CD14-positive monocyte (primary cell): Measurements from ENCODE around the gene ASCC3. TPM values are rescaled to one million over a fixed set of nuclear protein-coding genes. Genes with fewer than 3 reads are reported as not detected.

Experiments used
- DNase-seq, 3 donors: peaks; one replicate each; pipeline ENCODE4 v3.0.0-alpha.2; 2011 to 2022
- H2AFZ ChIP-seq: 2 replicates; pipeline ENCODE4 v1.6.0; 2012; ENCODE audit warnings: mild to moderate bottlenecking, low read depth, low read length, inconsistent platforms; ENCODE audit not compliant: insufficient read depth, poor library complexity, severe bottlenecking
- H3K27ac ChIP-seq, 2 donors: 1 replicate in 1 of 2; 2 replicates in 1 of 2; pipeline ENCODE4 v1.5.1; 2012 to 2013; ENCODE audit warnings: low read length in 2 of 2, control low read depth in 1 of 2, inconsistent platforms in 1 of 2, low read depth in 1 of 2, mild to moderate bottlenecking in 1 of 2
- H3K27me3 ChIP-seq, 2 donors: one replicate each; pipeline versions ENCODE4 v1.6.0 to v1.6.1; 2011 to 2013; ENCODE audit warnings: low read length in 2 of 2; ENCODE audit not compliant: control insufficient read depth in 2 of 2, insufficient read depth in 2 of 2
- H3K36me3 ChIP-seq, 2 donors: replicated peaks in 1 of 2; 1 replicate in 1 of 2; 2 replicates in 1 of 2; pipeline versions ENCODE4 v1.5.1 to v1.6.1; 2012 to 2013; ENCODE audit warnings: low read length in 2 of 2, control low read depth in 1 of 2, inconsistent platforms in 1 of 2, mild to moderate bottlenecking in 1 of 2; ENCODE audit not compliant: insufficient read depth in 2 of 2, control insufficient read depth in 1 of 2
- H3K4me1 ChIP-seq, 2 donors: 1 replicate in 1 of 2; 2 replicates in 1 of 2; pipeline versions ENCODE4 v1.5.1 to v1.6.1; 2012 to 2013; ENCODE audit warnings: low read length in 2 of 2, control low read depth in 1 of 2, inconsistent platforms in 1 of 2, mild to moderate bottlenecking in 1 of 2, moderate library complexity in 1 of 2; ENCODE audit not compliant: insufficient read depth in 2 of 2, control insufficient read depth in 1 of 2
- H3K4me2 ChIP-seq: replicated peaks from 2 replicates; pipeline ENCODE3; 2012; ENCODE audit warnings: low read length, moderate library complexity, mild to moderate bottlenecking; ENCODE audit not compliant: poor library complexity, severe bottlenecking; ENCODE audit errors: extremely low read depth
- H3K4me3 ChIP-seq, 3 experiments: fragments of 200-600 bp in 1 of 3; sonication (generic) in 1 of 3; replicated peaks in 1 of 3; 1 replicate in 2 of 3; 2 replicates in 1 of 3; pipeline ENCODE4 v1.5.1; 2011 to 2013; ENCODE audit warnings: low read length in 3 of 3, mild to moderate bottlenecking in 3 of 3, control low read depth in 2 of 3, low read depth in 2 of 3, inconsistent platforms in 1 of 3, moderate library complexity in 1 of 3
- H3K79me2 ChIP-seq: 2 replicates; pipeline ENCODE4 v1.6.0; 2012; ENCODE audit warnings: mild to moderate bottlenecking, control low read depth, inconsistent platforms, low read length, moderate library complexity; ENCODE audit not compliant: insufficient read depth
- H3K9ac ChIP-seq: 2 replicates; pipeline ENCODE4 v1.6.0; 2017; ENCODE audit warnings: low read length, mild to moderate bottlenecking; ENCODE audit not compliant: insufficient read depth, poor library complexity, severe bottlenecking
- H3K9me3 ChIP-seq, 2 donors: replicated peaks in 1 of 2; 1 replicate in 1 of 2; 2 replicates in 1 of 2; pipeline versions ENCODE4 v1.5.1 to v1.6.1; 2012 to 2013; ENCODE audit warnings: low read length in 2 of 2, control low read depth in 1 of 2; ENCODE audit not compliant: control insufficient read depth in 1 of 2, insufficient read depth in 1 of 2
- H4K20me1 ChIP-seq: 2 replicates; pipeline ENCODE4 v1.6.0; 2012; ENCODE audit warnings: mild to moderate bottlenecking, low read length, control low read depth, moderate library complexity; ENCODE audit not compliant: insufficient read depth
- H3K27ac Mint-ChIP-seq, 7 donors: one replicate each; pipeline ENCODE4 v1.8.0; 2020; ENCODE audit warnings: mild to moderate bottlenecking in 7 of 7, mixed read lengths in 7 of 7, moderate library complexity in 6 of 7, inconsistent platforms in 2 of 7
- H3K27me3 Mint-ChIP-seq, 3 donors: one replicate each; pipeline ENCODE4 v1.8.0; 2021 to 2022; ENCODE audit warnings: low read depth in 3 of 3, mild to moderate bottlenecking in 3 of 3, mixed read lengths in 3 of 3, moderate library complexity in 3 of 3, inconsistent platforms in 1 of 3
- H3K36me3 Mint-ChIP-seq, 2 donors: one replicate each; pipeline ENCODE4 v1.8.0; 2020; ENCODE audit warnings: mixed read lengths in 2 of 2, inconsistent platforms in 1 of 2, mild to moderate bottlenecking in 1 of 2
- H3K4me1 Mint-ChIP-seq: one replicate; pipeline ENCODE4 v1.8.0; 2020; ENCODE audit warnings: mild to moderate bottlenecking, mixed read lengths
- H3K4me3 Mint-ChIP-seq, 2 donors: one replicate each; pipeline ENCODE4 v1.8.0; 2020; ENCODE audit warnings: mild to moderate bottlenecking in 2 of 2, mixed read lengths in 2 of 2, moderate library complexity in 1 of 2
- H3K9me3 Mint-ChIP-seq, 7 donors: one replicate each; pipeline ENCODE4 v1.8.0; 2020 to 2022; ENCODE audit warnings: mixed read lengths in 7 of 7, mild to moderate bottlenecking in 6 of 7, moderate library complexity in 6 of 7, inconsistent platforms in 2 of 7
- CTCF ChIP-seq: fragments of 200-600 bp; IDR thresholded peaks from one replicate; pipeline ENCODE4 v1.8.0; 2022; ENCODE audit warnings: antibody characterized with exemption, mild to moderate bottlenecking
- WGBS: methylation state at CpG from one replicate; pipeline ENCODE4 v1.1.5; 2013; ENCODE audit warnings: missing lambda C conversion rate; ENCODE audit not compliant: insufficient coverage; 5-methylcytosine and 5-hydroxymethylcytosine counted together
- intact Hi-C, 2 donors: fragments of 100-400 bp; cut with micrococcal nuclease; formaldehyde crosslinking; loops; one replicate each; pipeline versions ENCODE4 v1.15.0 to v1.15.1; 2023
- polyA plus RNA-seq, 3 donors: library from polyadenylated mRNA; depleted of rRNA in 1 of 3; unstranded in 2 of 3; stranded (reverse) in 1 of 3; fragments of 300-500 nt in 2 of 3; fragments of >200 nt in 1 of 3; fragmentation: Illumina TruSeq in 2 of 3; gene quantifications; 1 replicate in 2 of 3; 2 replicates in 1 of 3; pipeline ENCODE4 v1.2.3, GENCODE V29; 2012 to 2021

Gene ASCC3
- polyA plus RNA-seq, 3 donors, result 6.4 to 12.9 (median 10.6) TPM

DNA sequence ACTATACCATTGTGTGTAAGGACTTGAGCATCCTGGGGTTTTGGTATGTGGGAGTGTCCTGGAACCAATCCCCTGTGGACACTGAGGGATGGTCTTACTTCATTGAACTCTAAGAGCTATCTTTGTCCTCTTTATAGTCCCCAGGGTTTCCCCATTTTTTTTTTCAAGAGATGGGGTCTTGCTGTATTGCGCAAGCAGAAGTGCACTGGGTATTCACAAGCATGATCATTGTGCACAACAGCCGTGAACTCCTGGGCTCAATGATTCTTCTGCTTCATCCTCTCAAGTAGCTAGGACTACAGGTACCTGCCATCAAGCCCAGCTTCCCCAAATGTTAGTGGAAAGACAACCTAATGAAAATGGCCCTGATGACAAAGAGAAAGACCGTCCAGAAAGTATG, 2.2 kb upstream of the ASCC3 start:
- Histone ChIP-seq H3K4me3 (no peak overlapping the region), H4K20me1 (no peaks in the 10 kb centered on the region), H3K79me2 (peaks cover 28% of the 10 kb centered on the region), H3K36me3 (no peaks in the 10 kb centered on the region), H3K4me2 (no peak overlapping the region), H3K4me1 (peaks cover 16 to 19% of the 10 kb centered on the region in 2 donors), H3K9me3 (no peaks in the 10 kb centered on the region), H3K27me3 (no peaks in the 10 kb centered on the region), H2AFZ (no peak overlapping the region), H3K27ac (no peak overlapping the region), H3K9ac (no peak overlapping the region)
- whole genome bisulfite sequencing, result 100% methylated on average over 1 of the region's 3 CpGs
- peaks cover 0 to 1% (median 0%) of the 10 kb centered on the region in 3 donors for H3K27me3 Mint-ChIP-seq
- no peak for DNase-seq
- no peaks in the 10 kb centered on the region for H3K36me3 Mint-ChIP-seq
- intact Hi-C loops, result no loop called here
- TF ChIP-seq CTCF, result no peak
- H3K27ac Mint-ChIP-seq, result no peak overlapping the region
- H3K4me1 Mint-ChIP-seq, result peaks cover 25% of the 10 kb centered on the region
- peaks cover 0 to 2% (median 0%) of the 10 kb centered on the region in 7 donors for H3K9me3 Mint-ChIP-seq
- H3K4me3 Mint-ChIP-seq, result no peak overlapping the region

GRCh38 chr6:100881707-100882040, 545 bp upstream of the ASCC3 start:
- TF ChIP-seq CTCF, result no peak
- H3K27ac ChIP-seq, result peak overlapping the region in 1 of 2 donors; percentile 96
- WGBS, result 0% methylated on average over 2 of the region's 6 CpGs
- Mint-ChIP-seq H3K36me3 (no peaks in the 10 kb centered on the region), H3K27me3 (peaks cover 0 to 1% (median 0%) of the 10 kb centered on the region in 3 donors), H3K4me1 (peaks cover 25% of the 10 kb centered on the region), H3K4me3 (peak overlapping the region; percentile 99 to 100), H3K27ac (peak overlapping the region in 5 of 7 donors; percentile 44 to 98 (median 67)), H3K9me3 (peaks cover 0 to 2% (median 0%) of the 10 kb centered on the region in 7 donors)
- no peaks in the 10 kb centered on the region for H3K36me3 ChIP-seq
- H3K9me3 ChIP-seq, result no peaks in the 10 kb centered on the region
- no peaks in the 10 kb centered on the region for H3K27me3 ChIP-seq
- H3K9ac ChIP-seq, result peak overlapping the region; percentile 87
- DNase-seq, result peak in 1 of 3 donors; percentile 2
- H3K4me3 ChIP-seq, result peak overlapping the region; percentile 86 to 94 (median 87)
- intact Hi-C loops, result no loop called here
- peaks cover 16 to 19% of the 10 kb centered on the region in 2 donors for H3K4me1 ChIP-seq
- H2AFZ ChIP-seq, result peak overlapping the region; percentile 95
- peak overlapping the region; percentile 96 for H3K4me2 ChIP-seq
- no peaks in the 10 kb centered on the region for H4K20me1 ChIP-seq
- H3K79me2 ChIP-seq, result peaks cover 43% of the 10 kb centered on the region
